Measurements from ENCODE around the gene TECPR1.
"Not testable (repeated sequence)": the region's sequence is repeated elsewhere in the genome, so short reads cannot be mapped to it uniquely, and the experiment has no call there.

The TECPR1 gene

DNA sequence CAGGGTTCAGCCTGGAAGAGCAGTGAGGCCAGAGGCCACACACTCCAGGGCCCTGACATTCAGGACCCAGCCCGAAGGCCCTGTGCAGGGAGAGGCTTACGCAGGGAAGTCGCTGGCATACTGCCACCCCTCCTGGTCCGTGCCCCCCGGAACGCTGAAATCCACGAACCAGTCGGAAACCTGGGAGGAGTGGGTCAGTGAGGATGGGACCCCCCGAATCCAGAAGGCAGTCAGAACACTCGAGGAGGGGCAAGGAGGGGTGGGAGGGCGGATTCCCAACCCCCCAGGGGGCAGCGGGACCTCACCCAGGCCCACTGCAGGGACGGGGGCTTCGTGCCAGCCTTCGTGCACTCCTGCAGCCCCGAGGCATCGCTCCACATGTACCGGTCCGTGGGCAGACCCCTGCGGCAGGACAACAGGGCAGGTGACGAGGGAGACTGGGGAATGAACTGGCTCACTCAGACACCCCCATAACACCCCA lies 27.3 kb downstream of the TECPR1 start:
- no peak for DNase-seq (ENCODE audit: low spot score)

- DNase-seq (ENCODE audit: low spot score): no peak
Measured at GRCh38 chr7:98223898-98224700, 27.9 kb downstream of the TECPR1 start.

DNA sequence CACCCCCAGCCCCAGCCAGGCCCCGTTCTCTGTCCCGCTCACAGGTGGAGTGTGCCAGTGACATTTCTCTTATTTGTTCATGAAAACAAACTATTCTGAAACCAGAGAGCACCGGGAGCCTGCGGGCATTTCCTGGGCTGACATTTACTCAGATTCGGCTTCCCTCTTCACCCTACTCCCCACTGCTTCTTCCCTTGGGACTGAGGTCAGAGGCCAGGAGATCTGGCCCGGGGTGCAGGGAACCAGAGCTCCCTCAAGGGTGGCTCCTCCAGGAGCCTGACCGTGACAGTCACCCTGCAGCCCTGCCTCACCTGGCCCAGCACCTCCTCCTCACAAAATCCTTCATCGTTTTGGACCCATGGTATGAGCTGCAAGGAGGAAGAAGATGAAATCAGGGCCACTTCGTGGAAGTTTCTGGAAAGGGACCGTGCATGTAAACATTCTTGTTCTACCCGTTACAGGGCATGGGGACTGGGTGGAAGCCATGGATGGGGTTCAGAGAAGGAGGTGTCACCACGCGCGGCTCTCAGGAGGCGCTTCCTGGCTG lies 28.6 kb downstream of the TECPR1 start:
- no peak for DNase-seq (ENCODE audit: low spot score)

DNA sequence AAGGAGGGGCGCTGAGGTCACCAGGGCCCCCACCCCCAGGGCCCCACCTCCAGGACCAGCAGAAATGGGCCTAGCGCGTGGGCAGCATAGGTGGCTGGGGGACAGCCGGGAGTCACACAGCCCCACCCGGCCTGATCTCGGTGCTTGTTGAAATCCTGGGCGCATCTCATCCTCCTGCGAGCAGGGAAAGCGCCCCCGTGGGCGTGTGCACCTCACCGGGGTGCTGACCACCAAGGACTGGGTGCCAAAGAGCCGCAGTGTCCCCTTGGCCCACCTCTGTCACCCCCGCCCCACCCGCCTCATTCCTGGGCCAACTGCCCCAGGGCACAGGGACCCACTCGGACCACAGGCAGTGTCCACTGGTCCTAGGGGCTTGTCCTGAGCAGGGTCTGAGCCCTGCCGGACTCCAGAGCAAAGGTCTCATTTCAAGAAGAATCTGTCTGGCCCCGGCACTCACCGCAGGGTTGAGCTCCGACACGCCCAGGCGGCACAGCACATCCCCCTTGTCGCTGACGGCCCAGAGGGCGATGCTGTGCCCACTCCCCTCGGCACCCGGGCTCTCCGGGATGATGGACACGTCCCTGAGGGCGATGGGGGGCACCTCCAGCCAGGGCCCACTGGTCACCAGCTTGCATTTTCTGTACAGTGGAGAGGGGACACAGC lies 29.4 kb downstream of the TECPR1 start:
- no peak for DNase-seq (ENCODE audit: low spot score)

GRCh38 chr7:98221611-98222532 lies 30.2 kb downstream of the TECPR1 start:
- DNase-seq (ENCODE audit: low spot score): no peak

- DNase-seq (ENCODE audit: low spot score): not testable (repeated sequence)
Measured at GRCh38 chr7:98219382-98219781, 32.6 kb downstream of the TECPR1 start.

GRCh38 chr7:98217623-98218582 lies 34.1 kb downstream of the TECPR1 start:
- no peak for DNase-seq (ENCODE audit: low spot score)

- no peak for DNase-seq (ENCODE audit: low spot score)
Measured at GRCh38 chr7:98216941-98217622, 35.0 kb downstream of the TECPR1 start.

DNA sequence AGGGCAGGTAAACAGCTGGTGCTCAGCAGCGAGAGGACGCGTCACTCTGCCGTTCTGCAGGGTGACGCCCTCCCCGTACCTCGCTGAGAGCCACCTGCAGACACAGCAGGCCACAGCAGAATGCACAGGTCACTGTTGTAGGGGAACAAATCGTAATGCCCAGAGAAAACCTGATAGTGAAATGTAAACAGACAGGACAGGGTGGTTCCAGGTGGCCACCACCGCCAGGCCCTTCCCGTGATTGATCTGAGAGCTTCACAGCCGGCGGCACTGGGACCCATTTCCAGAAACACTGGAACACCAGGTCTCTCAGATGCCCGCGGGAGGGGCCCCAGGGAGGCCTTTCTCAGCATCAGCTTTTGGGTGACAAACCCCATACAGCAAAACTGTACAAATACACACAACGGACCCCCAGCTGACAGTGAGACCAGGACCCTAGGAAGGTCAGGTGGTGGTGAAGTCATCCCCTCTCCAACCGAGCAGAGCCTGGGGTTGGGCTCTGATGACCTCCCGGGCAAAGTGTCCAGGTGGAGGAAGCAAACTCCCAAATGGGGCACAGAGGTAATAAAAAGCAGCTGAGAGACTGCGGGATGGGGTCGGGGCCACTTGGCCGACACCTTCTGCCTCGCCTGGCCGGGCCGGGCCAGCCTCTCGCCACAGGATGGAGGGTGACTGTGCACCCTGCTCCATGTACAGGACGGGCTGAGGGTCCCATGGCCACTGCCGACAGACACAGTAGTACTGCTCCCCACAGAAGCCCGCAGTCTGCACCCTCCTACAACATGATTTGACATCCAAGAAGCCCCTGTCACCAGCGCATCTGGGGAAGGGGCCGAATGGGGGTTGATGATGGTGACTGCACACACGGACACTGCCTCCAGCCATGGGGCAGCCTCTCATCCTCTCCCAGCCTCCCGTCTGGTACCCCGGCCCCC lies 36.2 kb downstream of the TECPR1 start:
- no peak for DNase-seq (ENCODE audit: low spot score)

DNA sequence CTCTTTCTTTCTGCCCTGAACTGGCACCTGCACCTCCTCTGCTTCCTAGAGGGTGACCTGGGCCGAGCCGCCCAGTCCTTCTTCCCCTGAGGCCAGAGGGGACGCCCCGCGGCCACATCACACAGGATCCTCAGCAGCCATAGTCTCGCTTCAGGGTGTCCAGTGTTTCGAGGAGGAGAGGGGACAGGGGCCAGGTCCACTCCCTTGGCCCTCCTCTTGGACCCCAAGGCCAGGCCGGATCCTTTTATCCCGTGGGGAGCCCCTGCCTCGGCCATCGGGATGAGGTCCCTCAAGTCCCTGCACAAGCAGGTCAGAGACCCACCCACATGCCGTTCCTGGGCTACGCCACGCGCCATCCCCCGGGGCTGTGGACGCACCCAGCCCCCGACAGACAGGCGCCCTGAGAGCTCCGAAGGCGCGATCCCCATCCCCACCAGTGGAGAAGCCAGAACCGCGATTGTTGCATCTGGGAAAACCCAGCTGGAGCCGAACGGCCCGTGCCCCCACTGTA lies 37.2 kb downstream of the TECPR1 start:
- no peak for DNase-seq (ENCODE audit: low spot score)

GRCh38 chr7:98213888-98214810 lies 37.9 kb downstream of the TECPR1 start:
- no peak for DNase-seq (ENCODE audit: low spot score)

DNA sequence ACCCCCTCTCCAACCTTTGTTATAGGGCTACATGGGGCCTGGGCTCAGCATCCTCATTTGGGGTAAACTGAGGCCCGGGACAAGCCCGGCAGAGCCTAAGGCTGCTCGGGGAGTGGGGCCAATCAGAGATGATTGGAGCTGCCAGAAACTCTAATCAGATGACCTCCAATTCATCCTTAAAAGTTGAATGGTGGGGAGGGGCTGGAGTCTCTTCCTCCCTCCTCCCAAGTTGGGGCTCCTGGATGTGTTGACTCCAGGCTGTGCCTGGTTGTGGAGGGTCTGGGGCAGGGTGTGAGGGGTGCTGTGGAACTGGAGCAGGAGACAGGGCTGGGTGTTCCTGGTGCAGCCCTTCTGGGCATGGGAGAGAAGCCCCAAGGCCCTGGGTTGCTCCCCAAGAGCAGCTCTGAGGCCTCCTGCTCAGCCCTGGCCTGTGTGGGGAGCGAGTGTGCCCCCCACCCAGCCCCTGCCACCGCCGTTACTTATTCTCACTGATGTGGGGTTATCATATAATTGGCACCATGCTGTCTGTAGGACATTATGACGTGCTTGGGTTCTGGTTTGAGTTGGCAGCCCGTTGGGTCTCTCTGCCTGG lies 38.6 kb downstream of the TECPR1 start:
- no peak for DNase-seq (ENCODE audit: low spot score)

DNA sequence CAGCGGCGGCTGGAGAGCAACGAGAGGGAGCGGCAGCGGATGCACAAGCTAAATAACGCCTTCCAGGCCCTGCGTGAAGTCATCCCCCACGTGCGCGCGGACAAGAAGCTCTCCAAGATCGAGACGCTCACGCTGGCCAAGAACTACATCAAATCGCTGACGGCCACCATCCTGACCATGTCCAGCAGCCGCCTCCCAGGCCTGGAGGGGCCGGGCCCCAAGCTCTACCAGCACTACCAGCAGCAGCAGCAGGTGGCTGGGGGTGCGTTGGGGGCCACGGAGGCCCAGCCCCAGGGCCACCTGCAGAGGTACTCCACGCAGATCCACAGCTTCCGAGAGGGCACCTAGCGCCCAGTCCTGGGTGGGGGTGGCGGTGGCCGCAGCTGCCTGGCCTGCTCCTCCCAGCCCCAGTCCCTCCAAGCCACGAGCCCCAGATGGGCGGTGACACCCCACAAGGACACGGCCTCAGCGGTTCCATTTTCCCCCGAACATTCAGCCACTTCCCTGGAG lies 39.4 kb downstream of the TECPR1 start:
- no peak for DNase-seq (ENCODE audit: low spot score)

GRCh38 chr7:98211676-98212531 lies 40.1 kb downstream of the TECPR1 start:
- no peak for DNase-seq (ENCODE audit: low spot score)

DNA sequence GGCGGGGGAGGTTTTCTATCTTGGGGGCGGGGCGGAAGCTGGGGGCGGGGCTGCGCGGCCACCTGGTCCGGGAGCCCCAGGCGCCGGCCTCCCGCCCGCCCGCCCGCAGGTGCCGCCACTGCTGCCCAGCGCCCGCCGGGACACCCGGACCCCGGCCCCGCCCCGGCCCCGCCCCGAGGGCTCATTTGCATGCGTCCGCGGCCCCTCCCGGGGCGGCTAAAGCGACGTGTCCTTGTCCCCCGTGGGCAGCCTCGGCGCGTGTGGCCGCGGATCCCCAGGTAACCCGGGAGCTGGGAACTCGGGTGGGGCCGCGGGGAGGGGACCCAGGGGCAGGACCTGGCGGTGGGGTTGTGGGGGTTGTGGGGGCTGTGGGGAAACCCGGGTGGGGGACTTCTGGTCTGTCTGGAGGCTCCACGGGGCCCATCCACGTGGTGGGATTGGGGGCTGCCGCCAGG lies 40.8 kb downstream of the TECPR1 start, which contains the start of gene BHLHA15:
Gene BHLHA15 (plus strand): TSS at position 219 of the 455 bp plus-strand sequence. CDS start 871 bp downstream, outside the sequence.
- DNase-seq (ENCODE audit: low spot score): no peak
